ENCODE measurements around the gene POLR2A.

Gene POLR2A

DNA sequence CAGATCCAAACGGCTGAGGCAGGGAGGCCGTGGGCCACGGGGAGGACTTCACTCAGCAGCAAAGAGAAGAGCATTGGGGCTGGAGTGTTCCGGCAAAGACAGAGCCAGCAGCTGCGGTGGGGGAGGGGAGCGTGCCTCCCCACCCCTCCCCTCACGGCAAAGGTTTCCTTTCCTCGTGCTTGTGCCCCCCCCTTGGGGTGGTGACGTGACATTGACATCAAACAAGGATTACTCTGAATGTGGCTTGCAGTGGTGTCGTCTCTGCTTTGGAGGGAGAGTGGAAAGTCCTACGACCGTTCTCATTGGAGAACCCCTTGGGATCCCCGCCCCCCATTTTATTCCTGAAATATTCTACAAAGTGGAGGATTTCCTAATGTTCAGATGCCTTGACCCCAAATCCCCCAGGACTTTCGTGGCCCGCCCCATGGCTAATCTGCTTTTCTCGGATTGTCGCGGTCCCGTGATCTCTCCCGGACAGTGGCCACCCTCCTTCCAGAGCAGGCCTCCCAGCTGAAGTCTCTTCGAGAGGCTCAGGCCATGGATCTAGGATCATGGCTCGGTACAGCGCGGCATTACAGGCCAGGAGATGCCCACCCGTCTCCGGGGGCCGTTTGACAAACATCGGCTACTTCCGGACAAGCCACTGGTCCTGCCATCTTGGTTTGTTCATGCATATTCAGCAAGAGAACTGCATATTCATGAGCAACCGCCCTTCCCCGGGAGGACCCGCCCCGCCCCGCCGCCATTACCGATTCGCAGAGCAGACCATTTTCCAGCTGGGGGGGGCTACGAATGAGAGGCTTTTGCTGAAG, 705 bp upstream of the POLR2A start:
- peak; percentile 87 for DNase-seq (ENCODE audit: low read depth)
- TF ChIP-seq, protein P1, sequence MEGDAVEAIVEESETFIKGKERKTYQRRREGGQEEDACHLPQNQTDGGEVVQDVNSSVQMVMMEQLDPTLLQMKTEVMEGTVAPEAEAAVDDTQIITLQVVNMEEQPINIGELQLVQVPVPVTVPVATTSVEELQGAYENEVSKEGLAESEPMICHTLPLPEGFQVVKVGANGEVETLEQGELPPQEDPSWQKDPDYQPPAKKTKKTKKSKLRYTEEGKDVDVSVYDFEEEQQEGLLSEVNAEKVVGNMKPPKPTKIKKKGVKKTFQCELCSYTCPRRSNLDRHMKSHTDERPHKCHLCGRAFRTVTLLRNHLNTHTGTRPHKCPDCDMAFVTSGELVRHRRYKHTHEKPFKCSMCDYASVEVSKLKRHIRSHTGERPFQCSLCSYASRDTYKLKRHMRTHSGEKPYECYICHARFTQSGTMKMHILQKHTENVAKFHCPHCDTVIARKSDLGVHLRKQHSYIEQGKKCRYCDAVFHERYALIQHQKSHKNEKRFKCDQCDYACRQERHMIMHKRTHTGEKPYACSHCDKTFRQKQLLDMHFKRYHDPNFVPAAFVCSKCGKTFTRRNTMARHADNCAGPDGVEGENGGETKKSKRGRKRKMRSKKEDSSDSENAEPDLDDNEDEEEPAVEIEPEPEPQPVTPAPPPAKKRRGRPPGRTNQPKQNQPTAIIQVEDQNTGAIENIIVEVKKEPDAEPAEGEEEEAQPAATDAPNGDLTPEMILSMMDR (conservative IDR thresholded peaks at IDR 0.05; ENCODE audit: low read depth, low read length): no peak
- peak overlapping the region; percentile 82 for H3K4me3 ChIP-seq (ENCODE audit: low read length)

DNA sequence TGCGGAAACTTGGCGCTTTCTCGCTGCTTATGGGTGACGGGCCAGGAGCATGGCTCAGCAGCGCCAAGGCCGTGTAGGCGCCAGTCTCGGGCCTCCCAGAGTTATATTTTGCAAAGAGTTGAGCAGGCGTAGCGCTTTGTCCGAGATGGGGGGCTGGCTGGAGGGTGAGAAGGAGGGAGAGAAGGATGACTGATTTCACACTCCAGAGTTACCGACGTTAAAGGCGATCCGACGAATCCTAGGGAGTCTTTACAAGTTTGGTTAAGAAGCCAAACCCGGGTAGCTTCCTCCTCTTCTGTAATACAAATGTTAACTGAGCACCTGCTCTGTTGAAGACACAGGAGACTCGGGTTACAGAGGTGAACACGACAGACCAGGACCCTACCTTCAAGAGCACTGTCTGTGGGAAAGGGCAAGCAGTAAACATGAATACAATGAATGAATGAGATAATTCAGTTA, 782 bp downstream of the POLR2A start:
- DNase-seq (ENCODE audit: low read depth): no peak
- TF ChIP-seq, protein P1 (conservative IDR thresholded peaks at IDR 0.05; ENCODE audit: low read depth, low read length): peak; percentile 19
- peak overlapping the region; percentile 82 for H3K4me3 ChIP-seq (ENCODE audit: low read length)

DNA sequence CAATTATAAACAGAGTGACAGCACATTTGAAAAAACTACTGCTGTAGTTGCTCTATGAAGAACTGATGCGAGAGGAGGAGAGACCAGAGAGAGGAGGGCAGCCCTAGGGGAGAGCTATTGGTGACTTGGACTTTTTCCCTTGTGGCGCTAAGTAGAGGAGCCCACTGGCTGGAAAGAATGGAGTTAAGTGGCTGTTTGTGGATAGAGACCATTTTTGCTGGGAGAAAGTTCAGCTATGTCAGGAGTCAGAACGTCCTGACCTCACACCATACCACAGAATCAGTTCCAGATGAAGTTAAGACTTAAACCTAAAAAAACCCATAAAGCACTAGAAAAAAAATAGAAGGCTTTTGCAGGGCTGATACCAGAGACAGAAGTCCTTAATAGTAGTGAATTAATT, 2.0 kb downstream of the POLR2A start:
- H3K4me3 ChIP-seq (ENCODE audit: low read length): peak overlapping the region; percentile 82
- TF ChIP-seq, protein P1 (conservative IDR thresholded peaks at IDR 0.05; ENCODE audit: low read depth, low read length): no peak
- no peak for DNase-seq (ENCODE audit: low read depth)

DNA sequence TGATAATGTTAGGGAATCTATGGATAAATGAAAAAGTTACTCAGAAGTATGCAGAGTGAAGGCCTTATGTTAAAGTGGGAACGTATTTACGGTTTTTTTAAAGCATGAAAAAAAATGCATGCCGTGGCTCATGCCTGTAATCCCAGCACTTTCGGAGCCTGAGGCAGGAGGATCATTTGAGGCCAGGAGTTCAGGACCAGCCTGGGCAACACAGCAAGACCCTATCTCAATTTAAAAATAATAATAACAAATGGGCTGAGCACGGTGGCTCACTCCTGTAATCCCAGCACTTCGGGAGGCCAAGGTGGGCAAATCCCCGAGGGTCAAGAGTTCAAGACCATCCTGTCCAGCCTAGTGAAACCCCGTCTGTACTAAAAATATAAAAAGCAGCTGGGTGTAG, 6.0 kb downstream of the POLR2A start:
- DNase-seq (ENCODE audit: low read depth): no peak
- TF ChIP-seq, protein P1 (conservative IDR thresholded peaks at IDR 0.05; ENCODE audit: low read depth, low read length): no peak

DNA sequence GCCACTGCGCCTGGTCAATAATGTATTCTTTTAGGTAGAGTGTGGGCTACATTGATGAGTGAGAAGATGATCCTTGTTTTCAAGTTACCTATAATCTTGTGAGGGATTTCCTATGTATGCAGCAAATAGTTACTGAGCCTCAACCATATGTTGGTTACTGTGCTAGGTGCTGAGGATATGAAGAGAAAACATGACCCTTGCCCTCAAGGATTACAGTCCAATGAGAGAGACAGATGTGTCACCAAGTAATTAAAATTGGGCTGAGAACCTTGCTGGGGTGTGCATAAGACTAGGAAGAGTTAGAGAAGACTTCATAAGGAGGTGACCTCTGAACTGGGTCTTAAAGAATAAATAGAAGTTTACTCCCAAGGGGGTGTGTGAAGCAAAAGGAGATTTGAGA, 7.4 kb downstream of the POLR2A start:
- H3K4me3 ChIP-seq (ENCODE audit: low read length): no peak overlapping the region
- TF ChIP-seq, protein P1 (conservative IDR thresholded peaks at IDR 0.05; ENCODE audit: low read depth, low read length): no peak
- no peak for DNase-seq (ENCODE audit: low read depth)

More for the DNA sequence above, 6.0 kb downstream of the POLR2A start:
- no peak overlapping the region for H3K4me3 ChIP-seq (ENCODE audit: low read length)

DNA sequence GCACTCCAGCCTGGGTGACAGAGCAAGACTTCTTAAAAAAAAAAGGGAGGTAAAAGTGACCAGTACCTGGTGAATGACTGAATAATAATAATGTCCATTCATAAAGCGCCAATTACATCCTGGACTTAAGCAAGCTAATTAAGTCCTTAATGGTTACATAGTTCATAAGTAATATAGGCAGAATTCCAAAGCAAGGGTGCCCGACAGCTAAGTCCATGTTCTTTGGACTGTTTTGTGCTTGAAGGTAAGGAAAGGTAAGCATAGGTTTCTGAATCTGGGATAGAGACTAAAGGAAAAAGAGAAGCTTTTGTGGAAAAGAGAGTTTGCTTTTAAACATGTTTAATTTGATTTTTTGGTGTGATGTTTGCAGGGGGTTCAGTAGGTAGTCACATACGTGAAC, 9.8 kb downstream of the POLR2A start:
- DNase-seq (ENCODE audit: low read depth): no peak
- TF ChIP-seq, protein P1 (conservative IDR thresholded peaks at IDR 0.05; ENCODE audit: low read depth, low read length): no peak
- no peak overlapping the region for H3K4me3 ChIP-seq (ENCODE audit: low read length)

DNA sequence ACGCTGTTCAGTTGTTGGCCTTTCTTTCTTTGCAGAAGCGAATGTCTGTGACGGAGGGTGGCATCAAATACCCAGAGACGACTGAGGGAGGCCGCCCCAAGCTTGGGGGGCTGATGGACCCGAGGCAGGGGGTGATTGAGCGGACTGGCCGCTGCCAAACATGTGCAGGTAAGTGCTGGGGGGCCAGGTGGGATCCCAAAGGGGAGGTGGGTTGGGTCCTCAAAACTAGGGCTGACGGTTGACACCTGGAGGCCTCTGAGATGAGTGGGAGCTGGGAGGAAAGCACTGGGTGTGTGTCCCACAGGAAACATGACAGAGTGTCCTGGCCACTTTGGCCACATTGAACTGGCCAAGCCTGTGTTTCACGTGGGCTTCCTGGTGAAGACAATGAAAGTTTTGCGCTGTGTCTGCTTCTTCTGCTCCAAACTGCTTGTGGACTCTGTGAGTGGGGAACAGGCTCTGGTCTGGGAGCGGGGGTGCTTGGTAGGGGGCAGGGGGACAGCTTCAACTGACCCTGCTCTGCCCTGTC, 11.8 kb downstream of the POLR2A start:
- TF ChIP-seq, protein P1 (conservative IDR thresholded peaks at IDR 0.05; ENCODE audit: low read depth, low read length): no peak
- no peak overlapping the region for H3K4me3 ChIP-seq (ENCODE audit: low read length)
- DNase-seq (ENCODE audit: low read depth): no peak
